NCI-H748 treated with DMSO at 0.1 percent for 48 hours (cell line): Measurements from ENCODE around the gene UBE2I.
A peak's percentile ranks its signal among the peaks of the same experiment; 100 is the strongest.

ENCODE experiments used
- DNase-seq: peaks from one replicate; lab custom pipeline; 2025; lab: John Stamatoyannopoulos, UW

Gene UBE2I

DNA sequence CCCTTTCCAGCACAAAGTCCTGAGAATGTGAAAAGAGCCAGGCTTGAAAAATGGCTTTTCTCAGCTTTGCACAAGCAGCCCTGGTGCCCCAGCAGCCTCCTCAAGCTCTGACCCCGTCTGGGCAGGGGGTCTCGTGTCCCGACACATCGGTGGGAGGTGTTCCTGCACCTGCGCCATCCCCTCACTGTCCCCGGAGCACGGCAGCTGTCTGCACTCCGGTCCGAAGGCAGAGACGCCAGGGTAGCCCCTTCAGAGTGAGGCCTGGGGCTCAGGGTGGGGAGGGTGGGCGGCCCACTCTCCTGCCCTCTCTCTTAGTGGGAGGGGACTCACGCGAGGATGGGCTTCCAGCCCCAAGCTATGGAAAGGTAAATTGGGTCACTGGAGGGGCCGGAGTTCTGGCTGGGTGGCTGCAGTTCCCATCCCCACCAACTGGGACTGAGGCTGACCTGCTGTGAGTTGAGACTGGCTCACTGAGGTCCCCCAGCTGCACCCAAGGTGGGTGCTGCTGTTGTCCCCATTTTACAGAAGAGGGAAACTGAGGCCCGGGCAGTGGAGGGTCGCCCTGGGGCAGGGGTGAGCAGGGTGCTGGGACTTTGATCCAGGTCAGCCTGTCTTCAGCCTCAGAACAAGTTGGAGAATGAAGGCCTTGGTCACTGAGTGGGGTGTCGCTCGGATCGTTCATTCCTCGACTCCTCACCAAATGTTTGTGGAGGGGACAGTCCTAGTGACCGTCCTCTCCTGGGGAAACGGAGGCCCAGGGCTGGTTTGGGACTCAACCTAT, 21.7 kb downstream of the UBE2I start:
- no peak for DNase-seq

GRCh38 chr16:1331712-1332617, 22.5 kb downstream of the UBE2I start:
- DNase-seq = peak; percentile 82

DNA sequence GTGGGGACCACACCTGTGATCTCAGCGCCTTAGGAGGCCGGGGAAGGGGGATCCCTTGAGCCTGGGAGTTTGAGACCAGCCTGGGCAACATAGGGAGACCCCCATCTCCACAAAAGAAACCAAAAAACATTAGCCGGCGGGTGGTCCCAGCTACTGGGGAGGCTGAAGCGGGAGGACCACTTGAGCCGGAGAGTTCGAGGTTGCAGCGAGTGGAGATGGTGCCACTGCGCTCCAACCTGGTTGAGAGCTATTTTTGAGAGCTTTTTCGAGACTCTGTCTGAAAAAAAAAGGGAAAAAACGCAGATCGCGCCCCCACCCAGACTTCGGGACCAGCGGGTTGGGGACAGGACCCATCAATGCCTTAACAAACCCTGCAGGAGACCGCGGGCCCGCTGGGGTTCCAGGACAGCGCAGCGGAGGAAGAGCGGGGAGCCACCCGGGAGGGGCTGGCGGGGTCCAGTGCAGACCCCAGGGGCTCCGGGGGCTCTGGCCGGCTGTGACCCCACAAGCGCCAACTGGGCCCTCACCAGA, 23.2 kb downstream of the UBE2I start:
- DNase-seq = no peak

- DNase-seq = no peak
Measured at GRCh38 chr16:1333149-1333812, 23.8 kb downstream of the UBE2I start, which contains the start of gene BAIAP3. TSS of gene BAIAP3 (plus strand) at chr16:1333645. CDS start at chr16:1338550, 4,905 bp downstream.

DNA sequence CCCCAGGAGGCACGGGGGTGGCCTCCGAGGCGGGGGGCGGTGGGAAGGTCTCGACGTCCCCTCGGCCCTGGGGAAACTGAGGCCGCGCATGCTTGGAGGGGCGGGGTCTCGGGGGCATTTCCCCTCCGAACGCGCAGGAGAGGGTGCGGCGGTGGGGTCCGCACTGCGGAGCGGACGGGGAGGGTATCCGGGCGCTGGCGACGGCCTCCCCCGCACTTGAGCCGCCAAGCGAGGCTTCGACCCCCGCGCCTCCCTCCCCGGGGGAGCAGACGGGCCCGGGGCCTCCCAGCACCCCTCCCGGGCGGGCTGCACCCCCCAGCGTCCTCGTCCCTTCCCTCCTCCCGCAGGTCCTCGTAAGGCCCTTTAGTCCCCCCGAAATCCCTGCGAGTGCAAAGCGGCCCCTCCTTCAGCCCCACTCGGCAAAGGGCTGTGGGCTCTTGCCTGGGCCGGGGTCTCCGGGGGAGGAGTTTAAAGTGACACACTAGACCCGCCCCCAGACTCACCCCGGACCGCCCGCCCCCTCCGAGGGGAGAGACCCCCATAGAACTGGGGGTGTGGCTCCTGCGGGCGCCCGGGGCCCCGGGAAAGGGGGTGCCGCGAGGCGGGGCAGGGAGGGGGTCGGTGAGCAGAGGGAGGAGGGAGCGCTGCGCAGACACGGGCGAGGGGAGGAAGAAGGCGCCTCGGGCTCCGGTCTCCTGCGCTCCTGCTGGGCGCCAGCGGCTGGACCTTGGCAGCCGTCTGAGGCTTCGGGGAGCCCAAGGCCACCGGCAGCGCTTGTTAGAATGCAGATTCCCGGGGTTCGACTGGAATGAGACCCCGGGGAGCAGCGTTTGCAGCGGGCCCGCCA, 24.6 kb downstream of the UBE2I start:
- DNase-seq = no peak

DNA sequence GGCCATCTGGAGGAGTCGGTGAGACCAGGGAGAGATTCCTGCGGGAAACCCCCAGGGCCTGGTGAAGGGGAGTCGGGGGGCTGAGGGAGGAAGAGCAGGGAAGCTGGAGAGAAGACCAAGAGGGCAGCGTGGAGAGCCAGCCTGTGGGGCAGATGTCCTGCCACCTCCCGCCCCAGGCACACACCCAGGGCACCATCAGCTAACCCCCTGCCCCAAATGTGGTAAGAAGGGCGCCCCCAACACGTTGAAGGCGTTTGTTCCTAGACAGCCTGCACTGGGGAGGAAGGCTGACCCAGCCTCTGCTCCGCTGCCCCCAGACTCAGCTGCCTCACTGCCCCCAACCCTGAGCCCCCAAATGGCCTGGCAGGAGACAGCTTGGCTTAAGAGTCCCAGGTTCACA, 25.3 kb downstream of the UBE2I start:
- DNase-seq = no peak

- DNase-seq = no peak
Measured at GRCh38 chr16:1335211-1335971, 26.0 kb downstream of the UBE2I start.

DNA sequence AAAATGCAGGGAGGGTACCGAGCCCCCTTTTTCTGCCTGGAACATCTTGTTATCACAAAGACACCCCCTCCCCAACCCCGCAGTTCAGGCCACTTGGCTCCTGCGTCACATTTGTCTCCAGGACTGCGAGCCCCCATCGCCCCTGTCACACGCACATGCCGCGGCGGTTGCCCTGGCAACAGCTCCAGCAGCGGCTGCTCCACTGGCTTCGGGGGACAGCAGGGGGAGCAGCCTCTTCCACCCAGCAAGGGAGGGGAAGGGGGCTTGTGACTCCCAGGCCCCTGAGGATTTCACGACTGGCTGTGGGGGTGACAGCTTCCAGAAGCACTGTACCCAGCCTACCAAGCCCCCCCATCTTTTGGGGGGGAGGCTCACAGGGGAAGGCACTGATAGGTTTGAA, 26.6 kb downstream of the UBE2I start:
- no peak for DNase-seq

- DNase-seq = no peak
Measured at GRCh38 chr16:1336619-1337018, 27.2 kb downstream of the UBE2I start.

- no peak for DNase-seq
Measured at GRCh38 chr16:1337486-1337885, 28.1 kb downstream of the UBE2I start.

DNA sequence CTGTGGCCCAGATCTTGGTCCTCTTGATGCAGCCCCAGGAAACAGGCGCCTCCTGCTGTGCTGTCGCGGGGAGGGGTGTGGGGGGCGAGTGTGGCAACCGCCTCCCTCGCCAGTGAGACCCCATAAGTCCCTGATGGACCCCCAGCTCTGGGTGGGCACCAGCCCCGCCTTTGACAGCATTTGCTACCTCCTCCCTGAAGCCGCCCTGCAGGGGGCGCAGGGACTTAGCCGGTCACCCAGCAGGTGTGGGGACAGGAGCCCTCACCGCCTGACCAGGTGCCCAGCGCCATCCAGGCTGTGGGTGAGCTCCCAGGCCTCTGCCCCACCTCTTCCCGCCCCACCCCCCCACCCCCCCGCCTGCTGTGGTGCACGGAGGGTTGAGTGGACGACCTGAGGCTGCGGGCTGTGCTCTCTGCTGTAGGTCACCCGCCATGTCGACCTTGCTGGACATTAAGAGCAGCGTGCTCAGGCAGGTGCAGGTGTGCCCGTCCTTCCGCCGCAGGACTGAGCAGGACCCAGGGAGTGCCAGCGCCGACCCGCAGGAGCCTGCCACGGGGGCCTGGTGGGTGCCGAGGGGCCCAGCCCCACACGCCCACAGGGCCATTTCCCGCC, 28.8 kb downstream of the UBE2I start:
- DNase-seq = no peak

GRCh38 chr16:1338855-1339675, 29.6 kb downstream of the UBE2I start:
- DNase-seq = no peak

GRCh38 chr16:1340730-1341494, 31.5 kb downstream of the UBE2I start:
- no peak for DNase-seq

GRCh38 chr16:1341495-1342420, 32.3 kb downstream of the UBE2I start:
- no peak for DNase-seq

DNA sequence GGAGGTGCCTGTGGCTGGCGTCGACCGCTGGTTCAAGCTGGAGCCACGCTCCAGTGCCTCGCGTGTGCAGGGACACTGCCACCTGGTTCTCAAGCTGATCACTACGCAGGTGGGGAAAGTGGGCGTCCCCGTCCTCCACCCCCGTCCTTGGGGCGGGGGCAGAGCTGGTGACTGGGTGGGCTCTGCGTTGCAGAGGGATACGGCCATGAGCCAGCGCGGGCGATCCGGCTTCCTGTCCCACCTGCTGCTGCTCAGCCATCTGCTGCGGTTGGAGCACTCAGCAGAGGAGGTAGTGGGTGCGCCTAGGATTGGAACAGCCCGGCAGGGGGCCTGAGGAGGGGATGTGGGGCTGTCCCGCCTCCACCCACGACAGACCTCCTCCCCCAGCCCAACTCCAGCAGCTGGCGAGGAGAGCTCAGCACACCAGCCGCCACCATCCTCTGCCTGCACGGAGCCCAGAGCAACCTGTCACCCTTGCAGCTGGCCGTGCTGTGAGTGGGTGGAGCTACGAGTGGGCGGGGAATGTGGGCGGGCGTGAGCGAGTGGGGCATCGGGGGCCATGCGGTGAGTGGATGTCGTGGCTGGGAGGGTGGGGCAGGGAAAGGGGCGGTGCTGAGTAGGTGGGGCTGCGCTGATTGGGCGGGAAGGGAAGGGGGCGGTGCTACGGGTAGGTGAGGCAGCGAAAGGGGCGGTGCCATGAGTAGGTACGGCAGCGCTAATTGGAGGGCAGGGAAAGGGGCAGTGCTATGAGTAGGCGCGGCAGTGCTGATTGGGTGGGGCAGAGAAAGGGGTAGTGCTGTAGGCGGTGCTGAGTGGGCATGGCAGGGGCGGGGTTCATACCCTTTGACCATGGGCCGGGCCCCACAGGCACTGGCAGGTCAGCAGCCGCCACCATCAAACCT, 33.3 kb downstream of the UBE2I start:
- DNase-seq = peak; percentile 84
